Stimulated activated CD8-positive, alpha-beta memory T cell treated with anti-CD3 and anti-CD28 coated beads, Interleukin-4, amount 100 ng/mL, for 4 hours (primary cell): Measurements from ENCODE around the gene DPP4.

Experiments used
- DNase-seq, 2 donors: peaks; one replicate each; pipeline ENCODE4 v3.0.0-alpha.2; 2020; ENCODE audit warnings: low read depth in 2 of 2, low spot score in 1 of 2

Gene DPP4

DNA sequence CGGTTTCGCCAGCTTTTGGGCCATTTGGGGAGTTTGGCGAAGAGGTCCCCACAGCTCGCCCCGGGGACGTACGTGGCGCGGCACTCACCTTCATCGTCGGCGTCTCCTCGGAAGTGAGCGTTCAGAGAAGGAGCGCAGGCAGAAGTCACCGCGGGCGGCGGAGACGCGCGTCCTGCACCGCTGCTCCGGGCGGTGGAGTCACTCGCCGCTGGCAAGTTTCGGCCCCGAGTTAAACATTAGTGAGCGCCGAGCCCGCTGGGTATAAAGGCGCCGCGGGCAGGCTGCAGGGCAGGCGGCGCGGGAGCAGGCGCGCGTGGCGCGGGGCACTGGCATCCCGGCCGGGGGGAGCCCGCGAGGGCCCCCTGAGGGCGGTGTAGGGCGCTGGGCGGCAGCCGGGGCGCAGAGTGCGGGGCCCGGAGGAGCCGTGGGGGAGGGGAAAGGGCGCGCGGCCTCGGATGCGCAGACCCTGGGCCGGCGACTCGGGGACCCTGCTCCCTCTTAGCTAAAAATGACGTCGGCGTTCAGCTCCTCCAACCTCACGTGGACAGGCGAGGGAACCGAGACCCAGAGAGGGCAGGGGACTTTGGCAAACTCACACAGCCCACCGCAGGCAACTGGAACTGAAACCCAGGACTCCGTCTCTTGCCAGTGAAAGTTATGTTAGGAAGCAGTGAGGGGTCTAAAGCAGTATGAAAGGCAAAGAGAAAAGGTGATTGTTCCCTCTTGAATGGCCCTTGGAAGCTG is at the start of gene DPP4:
Gene DPP4, minus strand, starts transcription at position 328 of the 744 bp plus-strand sequence. Its CDS starts 234 bp downstream, at position 94.
- no peak for DNase-seq

DNA sequence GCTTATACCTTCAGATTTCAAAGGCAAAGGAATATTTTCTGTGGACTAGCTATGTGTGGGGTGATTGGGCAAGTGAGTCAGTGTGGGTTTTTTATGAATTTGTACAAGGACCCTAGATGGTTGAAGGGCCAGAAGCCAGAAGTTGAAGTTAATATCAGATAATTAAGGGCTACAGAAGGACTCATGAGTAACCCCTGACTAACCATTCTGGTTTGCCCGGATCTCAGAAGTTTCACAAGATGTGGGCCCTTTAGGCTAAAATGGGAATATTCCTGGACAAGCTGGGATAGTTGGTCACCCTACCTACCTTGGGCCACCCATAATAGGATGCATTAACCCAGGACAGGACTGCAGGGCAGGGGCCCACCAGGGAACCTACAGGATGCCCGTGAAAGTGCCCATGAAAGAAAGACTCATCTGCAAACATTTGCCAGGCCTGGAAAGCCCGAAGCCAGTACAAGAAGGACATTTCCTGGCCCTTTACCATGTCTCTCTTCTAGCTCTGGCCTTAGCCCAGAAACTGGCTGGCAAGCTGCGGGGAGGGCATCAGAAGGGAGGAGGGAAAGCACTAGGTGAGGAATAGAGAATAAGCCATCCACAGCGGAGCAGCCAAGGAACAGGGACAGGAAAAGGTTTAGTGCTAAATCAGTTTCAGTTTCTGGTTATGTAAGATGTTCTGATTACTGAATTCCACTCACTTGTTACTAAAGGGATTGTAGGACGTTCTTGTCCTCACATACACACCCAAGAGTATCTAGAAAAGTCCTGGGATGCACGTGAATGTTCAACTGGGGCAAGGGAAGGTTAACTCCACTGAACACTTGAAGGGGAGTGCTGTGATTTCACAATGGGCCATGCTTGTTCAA is 44.4 kb upstream of the DPP4 start:
- DNase-seq, result no peak

DNA sequence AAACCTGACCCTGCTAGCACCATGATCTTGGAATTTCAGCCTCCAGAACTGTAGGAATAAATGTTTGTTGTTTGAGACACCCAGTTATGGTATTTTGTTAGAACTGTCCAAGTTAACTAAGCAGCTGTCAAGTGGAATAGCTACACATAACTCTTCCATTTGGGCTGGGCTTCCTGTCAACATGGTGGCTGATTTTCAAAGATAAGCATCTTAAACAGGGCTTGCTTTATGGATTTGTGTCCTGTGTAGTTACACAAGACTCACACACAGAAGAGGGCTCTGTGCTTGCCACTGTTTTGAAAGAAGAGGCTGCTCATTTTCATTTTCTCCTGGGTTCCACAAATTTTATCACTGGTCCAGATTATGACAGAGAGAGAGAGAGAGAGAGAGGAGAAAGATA is 42.3 kb upstream of the DPP4 start:
- DNase-seq, result no peak

DNA sequence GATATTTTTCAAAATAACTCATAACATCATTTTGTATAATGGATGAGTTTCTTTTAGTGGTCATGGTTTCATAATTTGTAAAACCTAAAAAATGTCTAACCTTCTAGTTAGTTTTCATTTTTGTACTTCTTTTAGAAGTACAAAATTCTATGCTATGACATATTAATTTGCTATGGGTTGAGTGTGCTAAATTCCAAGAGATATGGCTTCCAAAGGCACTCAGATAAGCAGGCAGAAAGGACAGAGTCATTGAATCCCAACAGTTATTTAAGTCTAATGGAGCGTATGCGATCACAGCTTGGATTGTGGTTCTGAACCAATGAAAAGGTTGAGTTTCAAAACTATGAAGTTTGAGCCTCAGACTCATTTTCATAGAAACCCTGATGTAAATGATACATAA is 41.1 kb upstream of the DPP4 start:
- DNase-seq, result no peak

DNA sequence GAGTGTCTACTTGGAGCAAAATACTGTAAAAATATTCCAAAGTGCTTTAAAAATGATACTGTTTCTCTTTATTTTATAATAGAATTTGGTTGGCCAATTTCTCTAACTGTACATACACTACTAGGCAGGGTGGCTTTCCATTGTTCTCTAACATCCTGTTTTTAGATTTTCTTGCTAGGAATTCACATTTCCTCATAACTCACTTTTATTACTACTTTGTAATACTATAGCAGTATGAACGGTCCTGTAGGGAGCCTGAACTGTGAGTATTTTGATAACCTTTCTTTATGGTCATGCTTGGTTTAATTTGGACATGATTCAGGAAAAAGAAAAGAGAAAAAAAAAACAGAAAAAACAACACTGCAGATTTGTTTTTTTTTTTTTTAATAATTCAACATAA is 40.3 kb upstream of the DPP4 start:
- no peak for DNase-seq

DNA sequence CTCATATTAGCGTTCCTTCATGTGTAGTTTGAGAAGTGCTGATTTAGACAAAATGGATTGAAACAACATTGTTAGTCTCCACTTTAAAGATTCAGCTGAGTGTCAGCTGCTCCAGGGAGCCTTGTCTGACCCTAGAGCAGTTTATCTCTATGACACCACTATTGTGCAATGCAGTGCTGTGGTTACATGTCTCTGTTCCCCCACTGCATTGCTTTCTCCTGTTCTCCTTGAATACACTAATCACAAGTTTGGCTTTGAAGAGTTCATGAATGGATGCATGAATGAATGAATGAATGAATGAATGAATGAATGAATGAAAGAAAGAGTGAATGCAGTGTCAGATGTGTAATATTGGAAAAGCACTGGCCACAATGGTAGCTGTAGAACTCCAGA is 39.8 kb upstream of the DPP4 start:
- DNase-seq, result no peak

DNA sequence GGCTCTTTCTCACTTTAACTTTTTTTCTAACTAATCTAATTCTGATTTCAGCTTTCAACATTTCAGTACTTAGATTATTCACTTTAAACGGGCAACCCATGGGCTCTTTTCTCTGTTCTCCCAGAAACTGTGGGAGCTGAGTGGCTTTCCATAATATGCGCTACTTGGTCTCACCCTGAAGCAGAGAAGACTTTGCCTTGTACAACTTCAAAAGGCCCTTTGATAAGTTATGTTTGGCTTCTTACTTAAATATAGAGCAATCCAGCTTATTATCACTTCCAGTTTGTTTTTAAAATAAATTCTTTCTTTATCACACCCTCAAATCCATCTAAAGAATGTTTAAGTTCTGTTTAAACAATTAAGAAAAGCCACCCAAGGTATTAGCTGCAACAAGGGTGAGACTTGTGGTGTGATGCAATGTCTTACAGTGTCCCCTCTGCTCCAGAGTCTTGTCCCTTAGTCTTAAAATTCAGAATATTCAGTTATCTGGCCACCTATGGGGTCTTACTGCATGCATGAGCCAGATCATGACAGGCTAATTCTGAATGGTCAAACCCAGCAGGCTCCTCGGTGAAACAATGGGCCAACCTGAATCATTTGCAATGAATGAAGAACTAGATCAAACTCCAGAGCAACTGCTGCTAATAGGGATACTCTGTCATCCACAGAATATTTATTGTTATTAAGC is 39.2 kb upstream of the DPP4 start:
- DNase-seq, result no peak

DNA sequence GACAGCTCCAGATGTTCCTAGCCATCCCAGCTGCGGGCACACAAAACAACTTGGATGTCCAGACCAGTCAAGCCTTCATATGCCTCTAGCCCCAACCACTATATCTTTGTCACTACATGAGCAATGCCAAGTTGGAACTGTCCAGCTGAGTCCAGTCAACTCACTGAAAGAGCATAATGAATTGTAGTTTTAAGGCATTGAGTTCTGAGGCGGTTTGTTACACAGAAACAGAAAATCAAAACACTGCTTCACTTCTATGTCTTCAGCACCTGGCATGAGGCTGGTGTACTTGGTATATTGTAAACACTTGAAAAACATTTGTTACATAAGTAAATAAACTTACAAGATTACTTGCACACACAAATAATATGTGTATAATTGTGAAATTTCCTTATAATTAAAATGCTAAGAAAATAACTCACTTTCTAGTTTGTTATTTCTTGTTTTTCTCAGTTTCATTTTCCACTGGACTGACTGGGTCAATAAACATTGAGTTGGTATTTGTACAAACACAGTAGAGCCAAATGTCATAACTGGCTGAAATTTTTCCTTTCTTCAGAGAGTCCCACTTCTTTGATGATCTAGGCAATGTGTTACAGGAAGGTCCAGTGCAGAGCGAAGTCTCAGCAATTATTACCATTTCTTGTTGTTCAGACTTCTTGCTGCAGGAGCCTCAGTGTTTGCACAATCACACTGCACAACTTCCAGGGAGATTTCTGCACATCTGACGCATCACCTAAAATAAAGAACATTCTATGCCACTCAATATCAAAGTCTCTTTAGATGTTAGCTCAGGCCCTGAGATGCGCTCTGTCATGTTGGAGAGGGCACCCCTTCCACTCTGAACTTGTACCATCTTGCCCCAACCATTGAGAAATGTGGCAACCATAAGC is 38.2 kb upstream of the DPP4 start:
- no peak for DNase-seq

DNA sequence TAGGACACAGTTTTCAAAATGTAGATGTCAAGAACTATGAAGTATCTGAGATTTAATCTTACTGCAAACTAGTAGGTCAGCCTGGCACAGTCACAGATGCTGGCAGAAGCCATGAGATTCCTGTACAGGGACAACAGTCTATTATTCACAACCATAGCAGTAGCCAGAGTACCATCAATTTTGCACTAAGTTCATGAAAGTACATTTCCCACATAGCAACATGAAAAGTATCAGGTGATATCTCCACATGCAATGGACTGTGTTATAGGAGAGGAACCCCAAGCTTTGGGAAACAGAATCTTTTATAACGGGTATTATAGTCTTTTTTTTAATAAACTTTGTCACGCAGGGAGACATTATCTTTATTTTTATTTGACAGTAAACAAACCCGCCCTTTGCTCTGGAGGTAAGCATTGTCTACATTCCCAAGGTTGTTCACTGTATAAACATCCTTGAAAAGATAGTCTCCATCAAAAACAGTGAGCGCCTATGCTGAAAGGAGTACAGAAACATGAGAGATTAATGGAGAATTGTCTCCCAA is 33.4 kb upstream of the DPP4 start:
- DNase-seq, result no peak

DNA sequence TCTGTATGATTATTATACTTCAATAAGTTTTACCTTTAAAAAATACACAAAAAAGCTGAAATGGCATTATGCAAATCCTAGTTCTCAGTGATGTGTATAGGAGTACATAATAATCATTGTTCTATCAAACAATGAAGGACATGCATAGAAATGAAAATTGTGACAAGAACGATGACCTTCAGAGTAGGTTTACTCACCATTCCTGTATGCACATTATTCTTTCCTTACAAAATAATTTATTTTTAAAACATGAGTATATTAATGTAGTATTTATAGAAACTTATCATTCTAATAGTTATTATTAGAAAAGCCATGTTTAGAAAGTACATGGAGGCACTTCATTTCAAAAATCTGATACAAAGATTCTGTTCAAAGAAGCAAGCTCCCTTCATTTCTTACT is 32.7 kb upstream of the DPP4 start:
- DNase-seq, result no peak

DNA sequence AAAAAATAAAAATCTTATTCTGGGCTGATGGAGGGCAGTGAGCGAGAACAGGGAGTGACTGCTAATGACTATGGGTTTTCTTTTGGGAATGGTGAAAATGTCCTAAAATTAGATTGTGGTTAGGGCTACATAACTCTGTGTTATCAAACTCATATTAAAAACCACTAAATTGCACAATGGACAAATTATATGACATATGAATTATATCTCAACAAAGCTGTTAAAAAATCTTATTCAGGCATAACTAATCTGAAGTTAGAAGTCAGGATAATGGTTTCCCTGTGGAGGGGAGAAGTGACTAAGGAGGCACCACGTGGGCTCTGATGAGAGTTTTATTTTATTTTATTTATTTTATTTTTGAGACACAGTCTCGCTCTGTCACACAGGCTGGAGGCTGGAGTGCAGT is 32.1 kb upstream of the DPP4 start:
- DNase-seq, result no peak

DNA sequence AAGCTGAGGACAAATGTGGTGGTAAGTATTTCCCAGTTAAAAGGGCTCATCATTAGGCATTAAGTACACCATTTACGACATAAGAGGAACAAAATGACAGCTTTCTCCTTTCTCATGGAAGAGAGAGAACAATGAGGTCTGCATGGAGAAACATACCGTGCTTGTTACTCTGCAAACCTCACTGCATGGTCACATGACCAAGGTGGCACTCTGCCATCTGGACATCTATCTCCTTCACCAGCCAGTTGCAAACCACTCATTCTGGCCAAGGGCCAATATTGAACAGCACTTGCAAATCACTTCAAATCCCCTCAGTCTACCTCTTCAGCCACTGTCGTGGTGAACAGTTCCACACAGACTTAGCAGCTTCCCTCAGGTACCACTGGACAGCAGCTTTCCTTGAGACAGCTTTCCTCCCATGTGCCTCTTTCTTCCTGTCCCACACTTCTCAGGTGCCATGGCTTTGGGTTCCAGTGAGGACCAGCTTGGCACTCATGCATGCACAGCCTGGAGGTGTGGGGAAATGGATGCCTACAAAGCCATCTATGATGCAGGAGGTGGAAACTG is 29.5 kb upstream of the DPP4 start:
- DNase-seq, result no peak

DNA sequence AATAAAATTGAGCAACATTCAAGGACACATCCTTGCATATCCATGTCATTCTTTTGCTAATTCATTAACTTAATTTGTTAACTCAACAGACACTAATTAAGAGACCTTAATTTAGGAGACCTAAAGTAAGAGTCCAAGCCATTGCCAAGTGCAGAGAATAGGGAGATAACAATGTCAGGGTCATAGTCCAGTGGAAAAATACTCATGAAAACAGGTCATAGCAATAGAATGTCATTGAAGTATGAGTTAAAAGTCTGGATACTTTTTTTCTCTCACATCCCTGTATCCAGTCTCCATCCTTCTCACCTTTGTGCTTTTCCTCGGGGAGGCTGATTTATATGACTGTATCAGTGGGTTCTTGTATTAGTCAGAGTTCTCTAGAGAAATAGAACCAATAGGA is 26.6 kb upstream of the DPP4 start:
- DNase-seq, result no peak

DNA sequence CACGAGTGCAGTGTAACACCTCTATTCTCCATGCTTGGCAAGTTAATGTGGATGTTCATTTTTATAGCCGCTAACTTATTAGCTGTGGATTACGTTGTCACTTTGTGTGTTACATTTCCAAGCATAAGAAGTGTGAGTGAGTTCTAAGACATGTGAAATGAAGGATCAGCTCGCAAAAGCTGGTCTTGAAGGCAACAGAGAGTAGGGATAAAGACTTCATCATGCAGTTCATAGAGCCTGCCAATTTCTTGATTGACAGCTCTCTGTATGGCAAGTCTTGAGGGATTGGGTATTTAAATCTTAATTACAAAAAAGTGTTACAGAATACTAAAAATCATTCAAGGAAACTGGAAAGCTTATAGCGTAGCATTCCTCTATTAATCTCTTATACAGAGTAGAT is 25.8 kb upstream of the DPP4 start:
- DNase-seq, result no peak

DNA sequence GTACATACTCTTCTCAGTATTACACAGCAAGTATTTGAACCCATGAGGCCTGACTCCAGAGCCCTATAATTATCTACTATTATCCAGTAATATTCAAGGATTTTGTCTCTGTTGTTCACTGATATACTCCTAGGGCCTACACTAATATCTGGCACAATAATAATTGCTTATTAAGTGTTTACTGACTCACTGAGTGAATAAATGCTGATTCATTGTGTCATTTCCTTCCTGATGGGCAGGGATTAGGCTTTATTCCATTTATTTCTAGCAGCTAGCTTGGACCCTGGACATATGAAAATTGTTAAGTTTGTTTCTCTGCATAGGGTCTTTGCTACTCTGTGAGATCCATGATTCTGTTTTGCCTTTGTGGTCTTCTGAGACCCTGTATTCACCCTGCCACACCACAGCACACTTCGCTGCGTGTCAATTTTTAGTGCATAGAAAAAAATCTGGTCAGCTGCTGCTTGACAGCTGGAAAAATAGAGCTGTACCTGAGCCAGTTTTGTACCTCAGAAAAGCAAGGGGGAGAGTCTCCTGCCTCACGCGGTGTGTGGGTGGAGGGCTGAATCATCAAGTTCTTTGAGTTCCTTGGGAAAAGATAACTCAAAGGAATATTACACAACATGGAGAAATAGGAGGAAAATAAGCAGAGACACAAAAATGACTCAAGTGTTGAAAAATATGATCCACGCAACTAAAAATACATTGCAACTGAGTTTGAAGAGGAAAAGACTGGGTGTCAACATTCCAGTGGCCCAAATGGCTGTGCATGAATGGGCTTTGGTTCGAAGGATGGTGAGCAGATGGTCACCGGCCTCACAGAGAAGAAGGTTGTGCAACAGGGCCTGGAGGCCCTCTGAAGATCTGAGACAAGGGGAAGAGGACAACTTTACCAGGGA is 18.9 kb upstream of the DPP4 start:
- no peak for DNase-seq

DNA sequence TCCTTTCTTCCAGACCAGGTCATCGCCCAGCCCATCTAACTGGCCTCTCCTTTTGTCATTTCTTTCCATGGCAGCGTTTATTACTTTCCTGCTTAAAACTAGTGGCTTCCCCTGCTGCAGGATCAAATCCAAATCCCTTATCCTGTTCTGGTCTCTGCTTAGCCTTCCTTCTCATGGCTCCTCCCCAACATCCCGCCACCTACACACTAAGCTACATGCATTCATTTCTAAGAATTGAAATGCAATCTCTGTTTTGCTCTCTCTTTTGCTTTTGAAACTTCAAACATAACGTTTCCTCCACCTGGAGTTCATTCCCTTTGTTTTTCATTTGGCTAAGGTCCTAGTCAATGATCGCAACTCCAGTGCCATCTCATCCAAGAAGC is 18.0 kb upstream of the DPP4 start:
- DNase-seq, result no peak

DNA sequence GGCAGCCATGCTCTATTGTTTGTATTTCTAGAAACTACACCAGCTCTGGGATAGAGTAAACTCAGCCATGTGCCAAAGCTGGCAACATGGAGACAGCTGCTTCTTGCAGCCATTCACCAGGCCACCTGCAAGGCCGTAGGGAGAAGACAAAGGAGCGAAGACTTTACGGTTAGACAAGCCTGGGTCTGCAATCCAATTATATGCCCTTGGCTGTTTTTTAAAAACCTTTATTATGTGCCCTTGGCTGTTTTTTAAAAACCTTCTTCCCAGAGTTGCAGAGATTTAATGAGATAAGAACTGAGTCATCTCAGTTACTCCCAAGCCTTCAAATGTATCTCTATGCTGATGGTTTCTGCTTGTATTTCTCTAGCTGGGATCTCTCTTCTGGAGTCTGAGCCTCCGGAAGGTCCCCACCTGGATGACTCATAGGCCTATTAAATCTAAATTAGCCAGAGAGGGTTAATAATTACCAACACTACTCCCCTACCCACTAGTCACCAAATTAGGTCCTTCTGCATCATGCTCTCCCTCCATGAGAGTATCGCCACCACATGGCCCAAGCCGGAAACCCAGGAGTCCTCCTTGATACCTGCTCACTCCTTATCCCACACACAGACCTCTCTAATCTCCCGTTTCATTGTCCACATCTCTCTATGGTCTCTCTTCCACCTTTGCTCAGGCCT is 17.5 kb upstream of the DPP4 start:
- no peak for DNase-seq

DNA sequence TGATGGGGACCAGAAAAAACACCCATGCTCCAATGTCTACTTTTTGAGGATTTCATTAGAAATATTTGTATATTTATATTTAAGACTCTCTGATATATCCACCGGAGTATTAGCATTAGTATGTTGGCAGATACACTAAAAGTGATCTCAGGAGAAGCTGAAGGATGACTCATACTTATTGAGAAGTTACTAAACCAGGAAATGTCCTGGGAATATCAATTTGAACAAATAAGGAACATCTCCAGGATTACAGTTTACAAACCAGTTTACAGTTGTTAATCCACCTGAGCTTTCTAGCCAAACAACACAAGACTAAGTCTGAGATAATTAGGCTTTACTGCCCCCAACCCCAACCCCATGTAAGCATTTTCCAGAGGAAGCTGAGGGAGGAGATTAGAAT is 16.1 kb upstream of the DPP4 start:
- no peak for DNase-seq

DNA sequence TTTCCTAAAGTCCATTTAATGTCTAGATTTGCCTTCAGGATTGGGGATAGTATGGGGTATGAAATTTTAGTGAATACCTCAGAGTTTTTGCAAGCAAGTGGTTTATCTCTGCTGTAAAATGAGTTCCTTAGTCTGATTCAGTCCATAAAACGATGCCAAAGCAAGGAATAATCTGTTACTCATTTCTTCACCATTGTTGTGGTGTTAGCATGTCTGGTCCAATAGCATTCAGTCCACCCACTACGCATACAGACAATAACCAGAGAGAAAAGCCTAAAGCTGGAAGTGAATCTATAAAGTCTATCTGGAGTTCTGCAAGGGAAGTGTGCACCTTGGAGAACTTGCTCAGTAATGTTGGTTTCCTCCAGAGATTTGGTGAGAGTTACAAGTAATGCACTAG is 12.9 kb upstream of the DPP4 start:
- no peak for DNase-seq
